Fibroblast of gingiva (primary cell): ENCODE results near the gene COQ4.
"Not testable (repeated sequence)": the region's sequence is repeated elsewhere in the genome, so short reads cannot be mapped to it uniquely, and the experiment has no call there.

Experiments used
- DNase-seq: peaks from one replicate; pipeline ENCODE4 v3.0.0-alpha.2; 2011; ENCODE audit warnings: low read depth

The COQ4 gene

GRCh38 chr9:128322404-128323211 lies at the start of gene COQ4, which contains the start of gene TRUB2:
TSS of gene COQ4 (plus strand) at chr9:128322839. CDS start at chr9:128322859, 20 bp downstream.
TSS of gene TRUB2 (minus strand) at chr9:128322447. CDS start at chr9:128322408, 39 bp downstream.
- DNase-seq: peak; percentile 93

DNA sequence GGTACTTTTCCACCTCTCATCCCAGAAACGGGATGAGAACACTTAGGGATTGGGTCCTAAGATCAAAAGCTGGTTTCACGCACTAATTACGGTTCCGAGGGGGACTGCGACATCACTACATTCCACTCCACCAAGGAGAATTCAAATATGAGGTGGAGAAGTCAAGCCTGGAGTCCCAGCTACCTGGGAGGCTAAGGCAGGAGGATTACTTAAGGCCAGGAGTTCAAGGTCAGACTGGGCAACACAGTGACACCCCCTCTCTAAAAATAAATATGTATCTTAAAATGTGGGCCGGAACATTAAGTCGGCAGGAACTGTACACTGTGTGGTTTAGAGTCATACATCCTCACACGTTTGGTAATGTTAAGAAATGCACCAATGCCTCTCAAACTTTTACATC lies 48.4 kb upstream of the COQ4 start:
- DNase-seq: no peak

DNA sequence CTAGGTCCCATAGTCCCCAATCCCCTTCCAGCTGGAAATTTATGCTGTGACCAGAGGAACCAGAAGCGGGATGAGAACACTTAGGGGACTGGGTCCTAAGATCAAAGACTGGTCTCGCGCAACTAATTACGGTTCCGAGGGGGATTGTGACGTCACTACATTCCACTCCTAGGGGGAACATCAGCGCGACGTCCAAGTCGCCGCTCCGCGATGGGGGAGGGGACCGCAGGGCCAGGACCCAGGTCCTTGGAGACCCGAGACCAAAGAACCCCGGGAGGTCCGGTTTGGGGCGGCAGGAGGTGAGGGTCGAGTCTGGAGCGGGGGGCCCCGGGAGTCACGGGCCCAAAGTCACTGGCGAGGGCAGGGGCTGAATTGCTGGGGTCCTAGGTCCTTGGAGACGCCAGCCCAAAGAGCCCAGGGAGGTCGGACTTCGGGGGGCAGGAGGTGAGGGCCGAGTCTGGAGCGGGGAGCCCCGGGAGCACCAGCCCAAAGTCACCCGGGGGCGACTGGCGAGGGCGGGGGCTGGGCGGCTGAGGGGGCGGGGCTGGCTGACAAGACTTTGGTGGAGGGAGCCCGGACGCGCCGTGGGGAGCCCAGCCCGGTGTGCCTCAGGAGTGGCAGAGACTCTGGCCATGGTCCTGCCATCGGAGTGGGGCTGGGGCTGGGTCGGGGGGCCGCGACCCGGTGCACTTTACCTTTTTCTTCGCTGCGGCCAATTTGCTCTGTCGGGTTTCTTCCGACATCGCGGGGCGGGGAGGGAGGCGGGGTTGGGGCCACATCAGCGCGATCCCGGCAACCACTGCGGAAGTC lies 47.2 kb upstream of the COQ4 start, which contains the start of gene GOLGA2:
TSS of gene GOLGA2 (minus strand) at position 810 of the 810 bp plus-strand sequence. CDS start at position 779, 31 bp downstream.
- peak; percentile 76 for DNase-seq

DNA sequence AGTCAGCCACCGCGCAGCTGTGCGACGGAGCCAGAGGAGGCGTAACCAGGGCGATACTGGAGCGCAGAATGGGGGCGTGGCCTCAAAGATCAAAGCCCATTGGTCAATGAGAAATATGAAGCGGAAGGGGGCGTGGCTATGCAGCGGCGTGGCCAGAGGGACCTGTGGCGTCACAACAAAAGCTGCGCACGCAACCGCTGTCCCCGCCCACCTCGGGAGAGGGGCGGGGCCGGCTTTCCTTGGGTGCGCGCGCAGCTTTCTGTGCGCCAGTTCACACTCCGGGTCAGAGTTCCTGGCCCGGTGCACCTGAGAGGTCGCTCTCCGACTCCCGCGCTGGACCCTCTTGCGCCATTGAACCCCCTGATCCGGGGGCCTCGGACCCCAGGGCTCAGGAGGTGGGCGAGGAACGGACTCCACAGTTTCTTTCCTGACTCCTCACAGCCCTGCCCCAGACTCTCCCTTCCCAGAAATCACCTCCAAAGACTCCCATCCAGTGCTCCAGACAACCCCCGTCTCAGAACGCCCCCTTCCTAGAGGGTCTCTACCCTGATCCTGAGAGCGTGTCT lies 46.5 kb upstream of the COQ4 start, which contains the start of gene SWI5:
TSS of gene SWI5 (plus strand) at position 269 of the 566 bp plus-strand sequence.
- peak; percentile 99 for DNase-seq

DNA sequence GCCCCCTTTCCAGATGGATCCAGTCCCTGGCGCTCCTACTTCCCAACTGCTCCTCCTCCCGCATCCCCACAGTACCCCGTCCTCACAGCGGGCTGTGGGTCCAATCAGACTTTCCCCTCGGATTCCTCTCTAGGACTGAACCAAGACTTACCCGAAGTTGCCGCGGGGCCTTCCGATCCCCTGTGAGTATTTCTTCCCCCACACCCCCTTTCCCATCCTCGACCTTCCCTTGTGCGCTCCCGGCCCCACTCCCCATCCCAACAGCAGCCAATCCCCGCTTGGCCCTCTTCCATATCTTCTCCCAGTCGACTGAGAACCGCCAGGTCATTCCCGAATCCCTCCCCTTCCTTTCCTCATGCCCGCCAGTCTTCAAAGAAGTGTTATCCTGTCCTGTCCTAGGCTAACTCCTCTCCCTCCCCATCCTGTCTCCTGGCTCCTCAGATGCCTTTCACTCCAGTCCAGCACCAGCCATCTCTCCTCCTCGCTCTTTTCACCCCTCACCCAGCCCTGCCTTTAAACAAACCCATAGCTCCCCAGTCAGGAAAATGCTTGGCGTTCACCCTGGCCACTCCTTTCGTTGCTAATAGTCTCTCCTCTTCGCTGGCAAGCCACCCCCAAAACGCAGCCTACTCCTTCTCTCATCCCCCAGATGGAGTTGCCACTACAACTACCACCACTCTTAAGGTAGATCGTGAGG lies 45.9 kb upstream of the COQ4 start:
- DNase-seq: peak; percentile 20

DNA sequence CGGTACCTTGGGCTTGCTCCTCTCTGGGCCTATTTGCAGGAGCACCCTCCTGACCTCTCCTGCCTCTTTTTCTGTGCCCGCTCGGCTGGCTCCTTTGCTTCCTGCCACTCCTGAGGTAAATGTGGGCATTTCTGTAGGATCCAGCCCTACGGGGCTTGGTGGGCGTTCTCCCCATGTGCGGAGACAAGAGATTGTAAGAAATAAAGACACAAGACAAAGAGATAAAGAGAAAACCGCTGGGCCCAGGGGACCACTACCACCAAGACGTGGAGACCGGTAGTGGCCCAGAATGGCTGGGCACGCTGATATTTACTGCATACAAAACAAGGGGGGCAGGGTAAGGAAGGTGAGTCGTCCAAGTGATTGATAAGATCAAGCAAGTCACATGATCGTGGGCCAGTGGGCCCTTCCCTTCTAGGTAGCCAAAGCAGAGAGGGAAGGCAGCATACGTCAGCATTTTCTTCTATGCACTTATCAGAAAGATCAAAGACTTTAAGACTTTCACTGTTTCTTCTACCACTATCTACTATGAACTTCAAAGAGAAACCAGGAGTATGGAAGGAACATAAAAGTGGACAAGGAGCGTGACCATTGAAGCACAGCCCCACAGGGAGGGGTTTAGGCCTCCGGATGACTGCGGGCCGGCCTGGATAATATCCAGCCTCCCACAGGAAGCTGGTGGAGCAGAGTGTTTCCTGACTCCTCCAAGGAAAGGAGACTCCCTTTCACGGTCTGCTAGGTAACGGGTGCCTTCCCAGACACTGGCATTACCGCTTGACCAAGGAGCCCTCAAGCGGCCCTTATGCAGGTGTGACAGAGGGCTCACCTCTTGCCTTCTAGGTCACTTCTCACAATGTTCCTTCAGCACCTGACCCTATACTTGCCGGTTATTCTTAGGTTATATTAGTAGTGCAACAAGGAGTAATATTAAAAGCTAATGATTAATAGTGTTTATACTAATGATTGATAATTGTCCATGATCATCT lies 43.3 kb upstream of the COQ4 start:
- not testable (repeated sequence) for DNase-seq

DNA sequence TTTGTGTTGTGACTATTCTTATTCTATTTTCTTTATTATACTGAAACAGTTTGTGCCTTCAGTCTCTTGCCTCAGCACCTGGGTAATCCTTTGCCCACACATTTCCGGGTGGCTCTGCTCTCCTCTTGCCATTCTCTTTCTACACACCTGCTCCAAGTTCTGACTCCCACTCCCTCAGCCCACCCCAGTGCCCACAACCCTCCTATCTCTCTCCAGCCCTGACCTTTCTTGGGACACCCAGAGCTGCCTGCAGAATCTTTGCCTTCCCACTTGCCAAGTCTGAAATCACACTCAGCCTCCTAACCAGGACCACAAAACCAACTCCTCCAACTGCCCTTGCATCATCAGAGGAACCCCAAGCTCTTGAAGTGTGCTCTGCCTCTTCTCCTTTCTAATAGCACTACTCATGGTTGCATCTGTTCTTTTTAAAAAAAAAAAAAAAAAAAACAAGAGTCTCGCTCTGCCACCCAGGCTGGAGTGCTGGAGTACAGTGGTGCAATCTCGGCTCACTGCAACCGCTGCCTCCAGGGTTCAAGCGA lies 42.5 kb upstream of the COQ4 start:
- no peak for DNase-seq

DNA sequence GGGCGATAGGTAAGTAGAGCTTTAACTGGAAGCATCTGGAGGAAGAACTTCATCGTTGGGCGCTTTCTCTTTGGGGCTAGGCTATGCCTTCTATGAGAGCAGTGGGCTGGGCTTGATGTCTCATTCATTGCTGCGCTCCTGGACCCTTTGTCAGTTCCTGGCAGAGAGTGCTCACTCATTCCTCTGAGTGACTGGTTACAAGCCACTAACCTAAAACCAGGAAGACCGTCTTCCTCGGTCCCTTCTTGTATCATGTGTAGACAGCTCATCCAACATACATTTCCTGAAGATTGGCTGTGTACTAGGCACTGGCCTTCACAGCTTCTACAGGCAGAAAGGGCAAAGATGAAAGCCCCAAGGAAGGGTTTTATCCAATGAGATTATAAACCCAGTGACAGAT lies 40.1 kb upstream of the COQ4 start:
- no peak for DNase-seq

DNA sequence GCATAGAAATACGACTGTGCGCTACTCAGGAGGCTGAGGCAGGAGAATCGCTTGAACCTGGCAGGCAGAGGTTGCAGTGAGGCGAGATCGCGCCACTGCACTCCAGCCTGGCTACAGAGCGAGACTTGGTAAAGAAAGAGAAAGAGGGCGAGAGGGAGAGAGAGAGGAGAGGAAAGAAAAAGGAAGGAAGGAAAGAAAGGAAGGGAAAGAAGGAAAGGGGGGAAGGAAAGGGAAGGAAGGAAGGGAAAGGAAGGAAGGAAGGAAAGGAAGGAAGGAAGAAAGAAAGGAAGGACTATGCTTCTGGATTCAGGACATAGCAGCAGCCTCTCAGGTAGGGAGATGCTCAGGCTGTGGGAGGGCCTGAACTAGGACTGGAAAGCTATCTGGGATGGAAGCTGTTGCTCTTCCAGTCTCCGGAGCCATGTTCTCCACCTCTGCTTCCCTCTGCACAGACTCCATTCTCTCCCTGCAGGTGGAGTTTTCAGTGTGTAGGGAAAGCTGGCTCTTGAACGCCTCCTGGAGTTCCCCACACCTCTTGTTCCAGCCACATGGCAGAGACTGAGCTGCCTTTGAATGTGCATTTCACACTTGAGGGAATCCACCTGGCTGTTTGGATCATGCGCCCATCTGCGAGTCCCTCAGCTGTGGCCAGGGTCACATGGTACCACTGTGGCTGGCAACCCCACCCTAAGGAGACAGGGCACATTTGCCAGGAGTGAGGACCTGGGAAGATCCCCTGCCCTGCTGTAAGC lies 37.4 kb upstream of the COQ4 start:
- DNase-seq: no peak

DNA sequence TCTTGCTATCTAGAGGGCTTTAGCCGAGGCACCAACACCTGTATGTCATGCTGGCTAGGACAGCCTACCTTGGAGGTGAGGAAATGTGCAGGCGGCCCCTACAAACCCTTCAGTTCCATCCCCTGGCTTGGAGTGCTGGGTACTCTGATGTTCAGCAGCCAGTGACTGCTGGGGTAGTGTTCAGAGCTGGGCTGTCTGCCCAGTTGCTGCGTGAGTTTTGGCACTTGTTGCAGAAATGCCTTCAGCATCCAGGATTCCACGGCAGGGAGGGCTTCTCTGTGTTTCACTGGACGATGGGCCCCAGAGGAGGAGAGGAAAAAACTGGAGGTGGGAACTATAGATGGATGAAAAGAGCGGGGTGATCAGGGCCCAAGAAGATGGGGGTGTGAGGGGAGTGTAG lies 36.2 kb upstream of the COQ4 start:
- DNase-seq: peak; percentile 20

GRCh38 chr9:128288273-128289004 lies 34.2 kb upstream of the COQ4 start:
- no peak for DNase-seq

DNA sequence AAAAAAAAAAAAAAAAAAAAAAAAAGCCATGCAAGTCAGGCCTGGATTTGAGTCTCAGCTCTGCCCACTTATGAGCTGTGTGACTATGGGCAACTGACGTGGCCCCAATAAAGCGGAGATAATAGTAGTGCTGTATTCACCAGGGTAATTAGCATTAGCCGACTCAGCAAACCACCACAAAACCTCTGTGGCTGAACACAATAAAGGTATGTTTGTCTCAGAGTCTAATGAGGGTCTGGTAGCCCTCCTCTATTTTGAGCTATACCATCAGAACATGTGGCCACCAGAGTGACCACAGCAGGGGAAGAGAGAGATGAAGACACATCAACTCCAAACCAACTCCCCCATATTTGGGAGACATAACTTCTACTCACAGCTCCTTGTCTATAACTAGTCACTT lies 30.6 kb upstream of the COQ4 start:
- no peak for DNase-seq

DNA sequence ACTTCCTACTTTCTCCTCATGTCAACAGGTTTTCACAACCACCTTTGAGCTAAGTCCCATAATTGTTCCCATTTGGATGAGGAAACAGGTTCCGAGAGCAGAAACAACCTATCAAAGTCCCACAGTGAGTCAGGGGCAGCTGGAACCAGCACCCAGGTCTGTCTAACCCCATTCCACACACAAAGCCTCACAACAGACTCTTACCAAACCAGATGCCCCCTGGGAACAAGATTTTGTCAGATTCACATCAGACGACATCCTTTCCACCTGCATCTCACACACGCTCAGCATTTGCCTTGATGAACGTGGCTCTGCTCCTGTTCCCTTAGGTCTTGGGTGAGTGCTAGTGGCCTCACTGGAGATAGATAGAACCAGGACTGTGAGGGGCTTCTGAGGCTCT lies 29.5 kb upstream of the COQ4 start:
- DNase-seq: no peak

DNA sequence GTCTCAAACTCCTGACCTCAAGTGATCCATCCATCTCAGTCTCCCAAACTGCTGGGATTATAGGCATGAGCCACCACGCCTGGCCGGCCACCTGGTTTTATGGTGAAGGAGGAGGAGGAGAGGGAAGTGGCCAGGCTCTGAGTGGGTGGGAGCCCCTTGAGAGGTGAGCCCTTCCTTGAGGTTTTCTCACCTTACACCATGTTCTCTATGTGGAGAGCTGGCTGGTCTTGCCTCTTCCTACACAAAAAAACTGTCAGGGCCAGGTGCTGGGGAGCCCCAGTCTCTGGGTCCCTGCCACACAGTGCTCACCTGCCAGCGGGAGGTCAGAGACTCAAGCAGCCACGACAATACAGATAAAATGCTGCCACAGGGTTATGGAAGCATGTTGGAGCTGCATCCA lies 28.5 kb upstream of the COQ4 start:
- DNase-seq: no peak

DNA sequence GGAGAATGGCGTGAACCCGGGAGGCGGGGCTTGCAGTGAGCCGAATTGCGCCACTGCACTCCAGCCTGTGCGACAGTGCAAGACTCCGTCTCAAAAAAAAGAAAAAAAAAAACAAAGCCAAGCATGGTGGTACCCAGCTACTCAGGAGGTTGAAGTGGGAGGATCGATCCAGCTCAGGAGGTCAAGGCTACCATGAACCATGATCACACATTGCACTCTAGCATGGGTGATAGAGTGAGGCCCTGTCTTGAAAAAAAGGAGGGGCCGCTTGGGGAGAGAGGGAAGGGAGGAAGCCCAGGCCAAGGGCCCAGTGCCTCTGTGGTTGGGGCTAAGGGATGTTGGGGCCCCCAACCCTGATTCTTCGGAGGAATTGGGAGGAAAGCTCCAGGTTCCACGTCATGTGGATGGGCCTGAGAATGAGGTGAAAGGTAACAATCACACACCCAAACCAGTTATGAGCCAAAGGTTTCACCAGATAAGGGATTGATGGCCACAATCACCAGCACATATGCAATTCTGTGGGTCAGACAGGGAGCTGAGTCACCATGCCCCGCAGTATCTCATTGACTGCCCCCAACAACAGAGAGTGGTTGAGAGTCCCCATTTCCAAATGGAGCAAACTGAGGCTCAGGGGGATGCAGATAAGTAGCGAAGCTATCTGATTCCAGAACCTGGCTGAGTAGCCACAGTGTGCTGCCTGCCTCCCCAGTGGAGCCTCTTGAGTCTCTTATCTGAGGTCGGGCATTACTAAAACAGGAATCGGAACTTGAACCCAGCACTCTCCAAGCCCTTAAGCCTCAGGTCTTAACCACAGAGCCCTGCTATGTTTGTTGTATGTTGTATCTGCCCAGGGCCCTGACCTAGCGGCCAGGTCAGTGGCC lies 26.1 kb upstream of the COQ4 start:
- DNase-seq: no peak

DNA sequence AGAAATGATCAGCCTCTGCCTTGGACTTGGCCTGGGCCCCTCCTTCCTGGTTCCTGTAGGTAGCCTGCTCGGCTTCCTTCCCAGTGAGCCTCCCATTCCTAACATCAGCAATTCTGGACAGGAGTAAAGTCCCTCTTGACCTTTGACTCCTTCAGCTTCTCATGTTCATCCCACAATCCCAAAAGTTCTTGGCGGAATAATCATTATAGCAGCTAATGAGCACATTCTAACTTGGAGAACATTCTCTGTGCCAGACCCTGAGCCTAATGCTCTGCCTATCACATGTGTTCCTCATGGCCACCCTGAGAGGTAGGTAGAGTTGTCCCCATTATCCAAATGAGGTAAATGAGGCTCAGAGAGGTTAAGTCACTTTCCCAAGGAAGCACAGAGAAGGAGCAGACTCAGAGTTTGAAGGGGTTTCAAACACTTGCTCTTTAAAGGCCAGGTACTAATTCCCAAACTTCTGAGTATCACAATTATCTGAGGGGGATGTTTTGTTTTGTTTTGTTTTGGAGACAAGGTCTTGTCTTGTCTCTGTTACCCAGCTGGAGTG lies 25.3 kb upstream of the COQ4 start:
- DNase-seq: no peak
